Natural killer cell treated with Interleukin-12 subunit alpha and Interleukin-12 subunit beta and Interleukin-15 and Interleukin-18, amount 100 ng/mL, for 72 hours (primary cell): ENCODE data around the gene PLPPR3. TPM values are rescaled to one million over a fixed set of nuclear protein-coding genes. Genes with fewer than 3 reads are reported as not detected.

Source experiments
- ATAC-seq, 2 donors: fragments of 150-1000 bp; cut with Tn5 transposase in 1 of 2; sonication (Bioruptor Pico), chemical (Tn5 transposase) in 1 of 2; 2 replicates each; pipeline ENCODE4 v1.10.0; 2021
- DNase-seq: peaks from one replicate; pipeline ENCODE4 v3.0.0; 2022; ENCODE audit warnings: low spot score
- H3K27ac Mint-ChIP-seq, 2 donors: 1 replicate in 1 of 2; 2 replicates in 1 of 2; pipeline ENCODE4 v1.8.0; 2022; ENCODE audit warnings: mixed read lengths in 2 of 2, mild to moderate bottlenecking in 1 of 2, moderate library complexity in 1 of 2
- H3K27me3 Mint-ChIP-seq, 2 donors: 1 replicate in 1 of 2; 2 replicates in 1 of 2; pipeline ENCODE4 v1.8.0; 2022; ENCODE audit warnings: mixed read lengths in 2 of 2
- H3K36me3 Mint-ChIP-seq: one replicate; pipeline ENCODE4 v1.8.0; 2022; ENCODE audit warnings: mixed read lengths
- H3K4me1 Mint-ChIP-seq, 2 donors: 1 replicate in 1 of 2; 2 replicates in 1 of 2; pipeline ENCODE4 v1.8.0; 2022; ENCODE audit warnings: low read depth in 2 of 2, mixed read lengths in 2 of 2, mild to moderate bottlenecking in 1 of 2
- H3K4me3 Mint-ChIP-seq: one replicate; pipeline ENCODE4 v1.8.0; 2022; ENCODE audit warnings: mixed read lengths
- H3K9me3 Mint-ChIP-seq: 2 replicates; pipeline ENCODE4 v1.8.0; 2022; ENCODE audit warnings: mixed read lengths
- total RNA-seq, 2 donors: library from RNA; stranded (reverse); gene quantifications; one replicate each; pipeline ENCODE4 v1.2.3, GENCODE V29; 2022

The PLPPR3 gene
- total RNA-seq, 2 donors from 2014 or later: not detected

- no peak for ATAC-seq
- no peaks in the 10 kb centered on the region for H3K36me3 Mint-ChIP-seq
- no peak overlapping the region for H3K27ac Mint-ChIP-seq
- no peak overlapping the region for H3K4me3 Mint-ChIP-seq
- H3K27me3 Mint-ChIP-seq: no peaks in the 10 kb centered on the region
- H3K4me1 Mint-ChIP-seq: no peaks in the 10 kb centered on the region
- H3K9me3 Mint-ChIP-seq: no peaks in the 10 kb centered on the region
- DNase-seq: no peak
Measured at GRCh38 chr19:782878-783668, 38.7 kb downstream of the PLPPR3 start.

- no peaks in the 10 kb centered on the region for H3K9me3 Mint-ChIP-seq
- no peaks in the 10 kb centered on the region for H3K36me3 Mint-ChIP-seq
- H3K27me3 Mint-ChIP-seq: no peaks in the 10 kb centered on the region
- no peak overlapping the region for H3K4me3 Mint-ChIP-seq
- no peak overlapping the region for H3K27ac Mint-ChIP-seq
- DNase-seq (no peak), ATAC-seq (peak in 1 of 2 donors; percentile 31)
- no peaks in the 10 kb centered on the region for H3K4me1 Mint-ChIP-seq
Measured at GRCh38 chr19:782185-782877, 39.4 kb downstream of the PLPPR3 start.

- no peaks in the 10 kb centered on the region for H3K36me3 Mint-ChIP-seq
- DNase-seq: no peak
- ATAC-seq: peak in 1 of 2 donors; percentile 33
- H3K27ac Mint-ChIP-seq: no peak overlapping the region
- no peaks in the 10 kb centered on the region for H3K4me1 Mint-ChIP-seq
- H3K4me3 Mint-ChIP-seq: no peak overlapping the region
- no peaks in the 10 kb centered on the region for H3K9me3 Mint-ChIP-seq
- no peaks in the 10 kb centered on the region for H3K27me3 Mint-ChIP-seq
Measured at GRCh38 chr19:781800-782184, 40.0 kb downstream of the PLPPR3 start.

GRCh38 chr19:780935-781334 is 40.8 kb downstream of the PLPPR3 start:
- H3K27me3 Mint-ChIP-seq: no peaks in the 10 kb centered on the region
- ATAC-seq (no peak), DNase-seq (no peak)
- H3K27ac Mint-ChIP-seq: no peak overlapping the region
- no peak overlapping the region for H3K4me3 Mint-ChIP-seq
- H3K36me3 Mint-ChIP-seq: no peaks in the 10 kb centered on the region
- no peaks in the 10 kb centered on the region for H3K9me3 Mint-ChIP-seq
- no peaks in the 10 kb centered on the region for H3K4me1 Mint-ChIP-seq

GRCh38 chr19:778910-779653 is 42.7 kb downstream of the PLPPR3 start:
- ATAC-seq: no peak
- no peaks in the 10 kb centered on the region for H3K36me3 Mint-ChIP-seq
- H3K27me3 Mint-ChIP-seq: no peaks in the 10 kb centered on the region
- no peak overlapping the region for H3K27ac Mint-ChIP-seq
- no peaks in the 10 kb centered on the region for H3K9me3 Mint-ChIP-seq
- H3K4me1 Mint-ChIP-seq: no peaks in the 10 kb centered on the region
- no peak for DNase-seq
- H3K4me3 Mint-ChIP-seq: no peak overlapping the region

- H3K9me3 Mint-ChIP-seq: no peaks in the 10 kb centered on the region
- H3K27ac Mint-ChIP-seq: no peak overlapping the region
- no peak overlapping the region for H3K4me3 Mint-ChIP-seq
- no peaks in the 10 kb centered on the region for H3K4me1 Mint-ChIP-seq
- peaks cover 0 to 3% of the 10 kb centered on the region in 2 donors for H3K27me3 Mint-ChIP-seq
- no peaks in the 10 kb centered on the region for H3K36me3 Mint-ChIP-seq
- no peak for ATAC-seq
- DNase-seq: no peak
Measured at GRCh38 chr19:776549-776948, 45.2 kb downstream of the PLPPR3 start.

GRCh38 chr19:772730-773436 is 48.9 kb downstream of the PLPPR3 start:
- no peaks in the 10 kb centered on the region for H3K36me3 Mint-ChIP-seq
- ATAC-seq: peak; percentile 33 to 45
- H3K4me3 Mint-ChIP-seq: no peak overlapping the region
- no peak overlapping the region for H3K27ac Mint-ChIP-seq
- H3K4me1 Mint-ChIP-seq: peaks cover 0 to 3% of the 10 kb centered on the region in 2 donors
- peaks cover 0 to 3% of the 10 kb centered on the region in 2 donors for H3K27me3 Mint-ChIP-seq
- DNase-seq: no peak
- no peaks in the 10 kb centered on the region for H3K9me3 Mint-ChIP-seq

GRCh38 chr19:772063-772462 is 49.7 kb downstream of the PLPPR3 start:
- H3K27ac Mint-ChIP-seq: no peak overlapping the region
- peaks cover 0 to 3% of the 10 kb centered on the region in 2 donors for H3K4me1 Mint-ChIP-seq
- DNase-seq: no peak
- H3K36me3 Mint-ChIP-seq: no peaks in the 10 kb centered on the region
- no peak for ATAC-seq
- no peak overlapping the region for H3K4me3 Mint-ChIP-seq
- no peaks in the 10 kb centered on the region for H3K9me3 Mint-ChIP-seq
- H3K27me3 Mint-ChIP-seq: peaks cover 0 to 3% of the 10 kb centered on the region in 2 donors

- DNase-seq: no peak
- Mint-ChIP-seq H3K9me3 (no peaks in the 10 kb centered on the region), H3K27ac (no peak overlapping the region), H3K4me1 (peaks cover 0 to 3% of the 10 kb centered on the region in 2 donors), H3K4me3 (no peak overlapping the region), H3K36me3 (no peaks in the 10 kb centered on the region), H3K27me3 (peaks cover 0 to 3% of the 10 kb centered on the region in 2 donors)
- ATAC-seq: peak in 1 of 2 donors; percentile 63
Measured at GRCh38 chr19:771332-771785, 50.4 kb downstream of the PLPPR3 start.

- ATAC-seq (no peak), DNase-seq (no peak)
- H3K27ac Mint-ChIP-seq: no peak overlapping the region
- no peaks in the 10 kb centered on the region for H3K36me3 Mint-ChIP-seq
- H3K4me1 Mint-ChIP-seq: peaks cover 0 to 3% of the 10 kb centered on the region in 2 donors
- peaks cover 0 to 3% of the 10 kb centered on the region in 2 donors for H3K27me3 Mint-ChIP-seq
- H3K4me3 Mint-ChIP-seq: no peak overlapping the region
- H3K9me3 Mint-ChIP-seq: no peaks in the 10 kb centered on the region
Measured at GRCh38 chr19:769616-770015, 52.1 kb downstream of the PLPPR3 start.

- no peaks in the 10 kb centered on the region for H3K9me3 Mint-ChIP-seq
- DNase-seq: no peak
- H3K4me3 Mint-ChIP-seq: no peak overlapping the region
- no peak for ATAC-seq
- H3K4me1 Mint-ChIP-seq: peaks cover 0 to 3% of the 10 kb centered on the region in 2 donors
- no peak overlapping the region for H3K27ac Mint-ChIP-seq
- H3K36me3 Mint-ChIP-seq: no peaks in the 10 kb centered on the region
- H3K27me3 Mint-ChIP-seq: peaks cover 0 to 3% of the 10 kb centered on the region in 2 donors
Measured at GRCh38 chr19:768424-768823, 53.3 kb downstream of the PLPPR3 start.

GRCh38 chr19:765179-765738 is 56.5 kb downstream of the PLPPR3 start:
- Mint-ChIP-seq H3K27me3 (no peaks in the 10 kb centered on the region), H3K36me3 (no peaks in the 10 kb centered on the region), H3K4me3 (no peak overlapping the region), H3K27ac (no peak overlapping the region), H3K9me3 (no peaks in the 10 kb centered on the region), H3K4me1 (peaks cover 0 to 1% of the 10 kb centered on the region in 2 donors)
- no peak for DNase-seq
- ATAC-seq: no peak

GRCh38 chr19:764301-764700 is 57.5 kb downstream of the PLPPR3 start:
- DNase-seq (no peak), ATAC-seq (no peak)
- H3K9me3 Mint-ChIP-seq: peaks cover 3% of the 10 kb centered on the region
- no peak overlapping the region for H3K27ac Mint-ChIP-seq
- peaks cover 0 to 4% of the 10 kb centered on the region in 2 donors for H3K27me3 Mint-ChIP-seq
- no peaks in the 10 kb centered on the region for H3K36me3 Mint-ChIP-seq
- no peaks in the 10 kb centered on the region for H3K4me1 Mint-ChIP-seq
- H3K4me3 Mint-ChIP-seq: no peak overlapping the region
